Spleen (tissue), 11 donors: ENCODE measurements around the gene EDIL3. TPM values are rescaled to one million over a fixed set of nuclear protein-coding genes. Genes with fewer than 3 reads are reported as not detected.

Experiments used
- DNase-seq: peaks from one replicate; pipeline ENCODE4 v3.0.0-alpha.2; 2020
- H3K27ac ChIP-seq, 8 donors: fragments of 200-600 bp; sonication (generic) in 7 of 8; 1 replicate in 4 of 8; 2 replicates in 4 of 8; pipeline versions ENCODE4 v1.5.0 to v1.8.0; 2016 to 2021; ENCODE audit warnings: inconsistent platforms in 4 of 8, mild to moderate bottlenecking in 4 of 8, moderate library complexity in 1 of 8
- H3K27me3 ChIP-seq, 7 donors: fragments of 200-600 bp; sonication (generic) in 6 of 7; replicated peaks in 1 of 7; 1 replicate in 4 of 7; 2 replicates in 3 of 7; pipeline versions ENCODE4 v1.5.0 to v1.8.0; 2016 to 2021; ENCODE audit warnings: inconsistent platforms in 3 of 7, mild to moderate bottlenecking in 1 of 7
- H3K36me3 ChIP-seq, 6 donors: fragments of 200-600 bp; sonication (generic) in 5 of 6; 1 replicate in 4 of 6; 2 replicates in 2 of 6; pipeline versions ENCODE4 v1.5.0 to v1.8.0; 2016 to 2021; ENCODE audit warnings: inconsistent platforms in 2 of 6
- H3K4me1 ChIP-seq, 6 donors: fragments of 200-600 bp; sonication (generic) in 5 of 6; 1 replicate in 3 of 6; 2 replicates in 3 of 6; pipeline versions ENCODE4 v1.5.0 to v1.8.0; 2016 to 2021; ENCODE audit warnings: inconsistent platforms in 3 of 6
- H3K4me3 ChIP-seq, 8 donors: fragments of 200-600 bp; sonication (generic) in 7 of 8; 1 replicate in 4 of 8; 2 replicates in 4 of 8; pipeline versions ENCODE4 v1.5.0 to v1.8.0; 2016 to 2021; ENCODE audit warnings: inconsistent platforms in 4 of 8, mild to moderate bottlenecking in 4 of 8, moderate library complexity in 2 of 8
- H3K9me3 ChIP-seq, 8 donors: fragments of 200-600 bp; sonication (generic) in 7 of 8; 1 replicate in 4 of 8; 2 replicates in 4 of 8; pipeline versions ENCODE4 v1.5.0 to v1.8.0; 2016 to 2021; ENCODE audit warnings: inconsistent platforms in 4 of 8
- POLR2A ChIP-seq, 3 donors: fragments of 450-650 bp; IDR thresholded peaks; one replicate each; pipeline ENCODE4 v1.5.1; 2017; ENCODE audit warnings: antibody characterized with exemption in 3 of 3, mild to moderate bottlenecking in 1 of 3
- POLR2AphosphoS5 ChIP-seq, 3 donors: sonication (generic); formaldehyde crosslinking; IDR thresholded peaks; one replicate each; pipeline ENCODE4 v1.5.1; 2017; ENCODE audit warnings: antibody characterized with exemption in 3 of 3
- WGBS, 5 donors: extraction: QIAGEN DNeasy Blood & Tissue Kit in 3 of 5; methylation state at CpG; one replicate each; pipeline versions ENCODE4 v1.1.5 to v1.1.7; 2013 to 2018; 5-methylcytosine and 5-hydroxymethylcytosine counted together
- intact Hi-C: fragments of 100-400 bp; cut with DNase I; formaldehyde crosslinking; loops from one replicate; pipeline ENCODE4 v1.15.0; 2023; ENCODE audit warnings: low total_unique reads
- polyA plus RNA-seq, 3 donors: library from polyadenylated mRNA; stranded (reverse); fragments of 200-250 nt; gene quantifications; one replicate each; pipeline ENCODE4 v1.2.1, GENCODE V29; 2013
- total RNA-seq, 7 donors: library from RNA; depleted of rRNA in 3 of 7; stranded (reverse); fragments of >200 nt in 3 of 7; fragmentation: NEBNext Ultra II Directional in 4 of 7; extraction: Animal tissue kit (Norgen Biotek cat#: 25700) in 4 of 7; gene quantifications; one replicate each; pipeline versions ENCODE4 v1.1.0 to v1.2.1, GENCODE V29; 2016 to 2021
- TF ChIP-seq, protein P1 (sequence below), 11 experiments: fragments of 200-600 bp in 7 of 11; fragments of 450-650 bp in 4 of 11; sonication (generic) in 4 of 11; IDR thresholded peaks in 8 of 11; conservative IDR thresholded peaks in 3 of 11; 1 replicate in 7 of 11; 2 replicates in 4 of 11; pipeline versions ENCODE4 v1.4.0 to v1.8.0; 2016 to 2021; ENCODE audit warnings: antibody characterized with exemption in 11 of 11, inconsistent platforms in 4 of 11, mild to moderate bottlenecking in 1 of 11
- donor health status: healthy with polysubstance abuse.
- donor health status: DM: no; HTN: no; CAD: no; lungs with moderate emphysema.
- donor health status: DM: no; HTN: no; CAD: no.
- donor health status: Bipolar disorder and iron deficiency.
- donor health status: healthy.
- donor health status: DM: no; HTN: no; CAD: no.
- donor health status: DM: yes; HTN: yes; CAD: no.

Gene EDIL3
- total and polyA plus RNA-seq, 10 donors = 0.61 to 2.9 (median 2.1) TPM

DNA sequence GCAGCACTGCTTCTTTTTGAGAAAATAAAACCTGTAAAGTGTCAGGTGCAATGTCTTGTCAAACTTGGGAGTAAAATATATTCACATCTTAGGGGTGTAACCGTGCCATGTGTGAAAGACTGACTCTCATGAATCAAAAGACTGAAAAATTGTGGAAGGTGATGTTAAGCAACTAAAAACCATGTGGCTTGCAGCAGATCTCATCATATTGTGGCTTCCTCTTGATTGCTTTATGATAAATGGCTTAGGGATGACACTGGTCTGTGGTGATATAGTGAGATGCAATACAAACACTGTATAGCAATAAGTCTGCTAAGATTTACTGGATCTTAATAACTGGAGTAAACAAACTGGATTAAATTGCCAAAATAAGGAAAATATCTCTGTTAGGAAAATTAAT, 321.6 kb downstream of the EDIL3 start:
- TF ChIP-seq, protein P1, sequence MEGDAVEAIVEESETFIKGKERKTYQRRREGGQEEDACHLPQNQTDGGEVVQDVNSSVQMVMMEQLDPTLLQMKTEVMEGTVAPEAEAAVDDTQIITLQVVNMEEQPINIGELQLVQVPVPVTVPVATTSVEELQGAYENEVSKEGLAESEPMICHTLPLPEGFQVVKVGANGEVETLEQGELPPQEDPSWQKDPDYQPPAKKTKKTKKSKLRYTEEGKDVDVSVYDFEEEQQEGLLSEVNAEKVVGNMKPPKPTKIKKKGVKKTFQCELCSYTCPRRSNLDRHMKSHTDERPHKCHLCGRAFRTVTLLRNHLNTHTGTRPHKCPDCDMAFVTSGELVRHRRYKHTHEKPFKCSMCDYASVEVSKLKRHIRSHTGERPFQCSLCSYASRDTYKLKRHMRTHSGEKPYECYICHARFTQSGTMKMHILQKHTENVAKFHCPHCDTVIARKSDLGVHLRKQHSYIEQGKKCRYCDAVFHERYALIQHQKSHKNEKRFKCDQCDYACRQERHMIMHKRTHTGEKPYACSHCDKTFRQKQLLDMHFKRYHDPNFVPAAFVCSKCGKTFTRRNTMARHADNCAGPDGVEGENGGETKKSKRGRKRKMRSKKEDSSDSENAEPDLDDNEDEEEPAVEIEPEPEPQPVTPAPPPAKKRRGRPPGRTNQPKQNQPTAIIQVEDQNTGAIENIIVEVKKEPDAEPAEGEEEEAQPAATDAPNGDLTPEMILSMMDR (IDR thresholded peaks at IDR 0.05 in 8 of 11, conservative IDR thresholded peaks at IDR 0.05 in 3 of 11) = no peak
- no peak for TF ChIP-seq POLR2AphosphoS5 (IDR thresholded peaks at IDR 0.05)
- no peak for TF ChIP-seq POLR2A (IDR thresholded peaks at IDR 0.05)
- Histone ChIP-seq H3K4me3 (no peak overlapping the region), H3K27ac (no peak overlapping the region), H3K9me3 (no peaks in the 10 kb centered on the region), H3K4me1 (no peaks in the 10 kb centered on the region), H3K36me3 (no peaks in the 10 kb centered on the region), H3K27me3 (no peaks in the 10 kb centered on the region)
- intact Hi-C loops = no loop called here
- DNase-seq = no peak
- 64 to 76% (median 70%) methylated on average over 1 of the region's 1 CpG for WGBS, 5 donors

GRCh38 chr5:84059672-84060071, 325.0 kb downstream of the EDIL3 start:
- intact Hi-C loops = no loop called here
- Histone ChIP-seq H3K27ac (no peak overlapping the region), H3K27me3 (no peaks in the 10 kb centered on the region), H3K9me3 (no peaks in the 10 kb centered on the region), H3K36me3 (no peaks in the 10 kb centered on the region), H3K4me3 (no peak overlapping the region), H3K4me1 (no peaks in the 10 kb centered on the region)
- WGBS, 5 donors = 82 to 93% (median 85%) methylated on average over 2 of the region's 2 CpGs
- DNase-seq = no peak
- TF ChIP-seq, protein P1 (IDR thresholded peaks at IDR 0.05 in 8 of 11, conservative IDR thresholded peaks at IDR 0.05 in 3 of 11) = no peak
- TF ChIP-seq POLR2AphosphoS5 (IDR thresholded peaks at IDR 0.05) (no peak), POLR2A (IDR thresholded peaks at IDR 0.05) (no peak)

GRCh38 chr5:84058561-84058960, 326.1 kb downstream of the EDIL3 start:
- DNase-seq = no peak
- Histone ChIP-seq H3K4me1 (no peaks in the 10 kb centered on the region), H3K27me3 (no peaks in the 10 kb centered on the region), H3K9me3 (no peaks in the 10 kb centered on the region), H3K27ac (no peak overlapping the region), H3K4me3 (no peak overlapping the region), H3K36me3 (no peaks in the 10 kb centered on the region)
- intact Hi-C loops = no loop called here
- WGBS, 5 donors = 61 to 90% (median 63%) methylated on average over 2 of the region's 2 CpGs
- TF ChIP-seq POLR2AphosphoS5 (IDR thresholded peaks at IDR 0.05) = no peak
- TF ChIP-seq, protein P1 (IDR thresholded peaks at IDR 0.05 in 8 of 11, conservative IDR thresholded peaks at IDR 0.05 in 3 of 11) = no peak
- TF ChIP-seq POLR2A (IDR thresholded peaks at IDR 0.05) = no peak

- DNase-seq = no peak
- H3K27me3 ChIP-seq = no peaks in the 10 kb centered on the region
- no peak overlapping the region for H3K27ac ChIP-seq
- 96 to 99% (median 98%) methylated on average over 2 of the region's 2 CpGs for WGBS, 5 donors
- H3K9me3 ChIP-seq = no peaks in the 10 kb centered on the region
- TF ChIP-seq POLR2AphosphoS5 (IDR thresholded peaks at IDR 0.05) = no peak
- intact Hi-C loops = no loop called here
- no peak overlapping the region for H3K4me3 ChIP-seq
- no peaks in the 10 kb centered on the region for H3K36me3 ChIP-seq
- H3K4me1 ChIP-seq = no peaks in the 10 kb centered on the region
Measured at GRCh38 chr5:84057211-84057610, 327.5 kb downstream of the EDIL3 start.

- intact Hi-C loops = no loop called here
- Histone ChIP-seq H3K36me3 (no peaks in the 10 kb centered on the region), H3K9me3 (peaks cover 0 to 9% (median 3%) of the 10 kb centered on the region in 8 donors), H3K27me3 (no peaks in the 10 kb centered on the region), H3K4me1 (no peaks in the 10 kb centered on the region), H3K4me3 (no peak overlapping the region), H3K27ac (no peak overlapping the region)
- DNase-seq = no peak
- TF ChIP-seq POLR2AphosphoS5 (IDR thresholded peaks at IDR 0.05) (no peak), POLR2A (IDR thresholded peaks at IDR 0.05) (no peak)
- TF ChIP-seq, protein P1 (IDR thresholded peaks at IDR 0.05 in 8 of 11, conservative IDR thresholded peaks at IDR 0.05 in 3 of 11) = no peak
- WGBS, 5 donors = 82 to 94% (median 86%) methylated on average over 3 of the region's 3 CpGs
Measured at GRCh38 chr5:84045964-84046363, 338.7 kb downstream of the EDIL3 start.
